ENCODE results near the gene NDST3.

- no peak for TF ChIP-seq TCF4 (CRISPR knock-in tag; IDR thresholded peaks at IDR 0.05; ENCODE audit: borderline replicate concordance)
- no peak for TF ChIP-seq CREB5 (CRISPR knock-in tag; IDR thresholded peaks at IDR 0.05; ENCODE audit: low read depth)
- TF ChIP-seq ZFP30 (CRISPR knock-in tag; IDR thresholded peaks at IDR 0.05) = no peak
- no peak for TF ChIP-seq TOX (CRISPR knock-in tag; IDR thresholded peaks at IDR 0.05; ENCODE audit: borderline replicate concordance)
- TF ChIP-seq ESRRG (CRISPR knock-in tag; IDR thresholded peaks at IDR 0.05) = no peak
- no peak for TF ChIP-seq ZFP3 (CRISPR knock-in tag; IDR thresholded peaks at IDR 0.05)
- TF ChIP-seq ZNF565 (CRISPR knock-in tag; conservative IDR thresholded peaks at IDR 0.05; ENCODE audit: low read depth) = no peak
- TF ChIP-seq PATZ1 (CRISPR knock-in tag; IDR thresholded peaks at IDR 0.05; ENCODE audit: borderline replicate concordance) = no peak
- no peak for TF ChIP-seq ARNTL (CRISPR knock-in tag; IDR thresholded peaks at IDR 0.05; ENCODE audit: borderline replicate concordance, low read depth)
- no peak for TF ChIP-seq OSR1 (CRISPR knock-in tag; IDR thresholded peaks at IDR 0.05)
- TF ChIP-seq RARB (CRISPR knock-in tag; IDR thresholded peaks at IDR 0.05) = no peak
- no peak for TF ChIP-seq CSRNP3 (CRISPR knock-in tag; IDR thresholded peaks at IDR 0.05)
- no peak for TF ChIP-seq ZNF70 (CRISPR knock-in tag; IDR thresholded peaks at IDR 0.05)
- TF ChIP-seq ISL1 (CRISPR knock-in tag; IDR thresholded peaks at IDR 0.05) = no peak
These were observed 3.7 kb downstream of the NDST3 start for GRCh38 chr4:118037955-118038354.
